ENCODE results near the gene CD248. TPM values are rescaled to one million over a fixed set of nuclear protein-coding genes. Genes with fewer than 3 reads are reported as not detected.
"Not testable (repeated sequence)": the region's sequence is repeated elsewhere in the genome, so short reads cannot be mapped to it uniquely, and the experiment has no call there.

Gene CD248
- total RNA-seq, 1 experiment from 2014 or later = 629 TPM

GRCh38 chr11:66317723-66318599 is 1.1 kb upstream of the CD248 start:
- DNase-seq (ENCODE audit: low read depth in 1 of 2, low spot score in 2 of 2) = peak; percentile 86 to 89
- Histone ChIP-seq H3K27ac (peak overlapping the region; percentile 94), H3K4me3 (peak overlapping the region; percentile 73), H3K9me3 (replicated peaks) (peaks cover 6% of the 10 kb centered on the region; the same call in 1 of the 2 replicates), H3K4me1 (replicated peaks) (peaks cover 62% of the 10 kb centered on the region), H3K36me3 (peaks cover 39% of the 10 kb centered on the region), H3K27me3 (replicated peaks) (no peaks in the 10 kb centered on the region)

- Histone ChIP-seq H3K27ac (peak overlapping the region; percentile 94), H3K36me3 (peaks cover 40% of the 10 kb centered on the region), H3K4me3 (peak overlapping the region; percentile 73), H3K9me3 (replicated peaks) (peaks cover 6% of the 10 kb centered on the region; the same call in 1 of the 2 replicates), H3K4me1 (replicated peaks) (peaks cover 64% of the 10 kb centered on the region), H3K27me3 (replicated peaks) (no peaks in the 10 kb centered on the region)
- peak; percentile 89 to 94 for DNase-seq (ENCODE audit: low read depth in 1 of 2, low spot score in 2 of 2)
Measured at GRCh38 chr11:66317322-66317722, 478 bp upstream of the CD248 start.

- H3K27ac ChIP-seq = peak overlapping the region; percentile 94
- no peaks in the 10 kb centered on the region for H3K27me3 ChIP-seq (replicated peaks)
- H3K4me1 ChIP-seq (replicated peaks) = peaks cover 73% of the 10 kb centered on the region
- peak; percentile 71 to 82 for DNase-seq (ENCODE audit: low read depth in 1 of 2, low spot score in 2 of 2)
- peak overlapping the region; percentile 73 for H3K4me3 ChIP-seq
- H3K36me3 ChIP-seq = peaks cover 50% of the 10 kb centered on the region
- H3K9me3 ChIP-seq (replicated peaks) = peaks cover 6% of the 10 kb centered on the region; the same call in 1 of the 2 replicates
Measured at GRCh38 chr11:66315921-66316811, 678 bp downstream of the CD248 start.

GRCh38 chr11:66315498-66315885 is 1.4 kb downstream of the CD248 start:
- Histone ChIP-seq H3K27ac (peak overlapping the region; percentile 94), H3K4me3 (peak overlapping the region; percentile 73), H3K9me3 (replicated peaks) (peaks cover 6% of the 10 kb centered on the region; the same call in 1 of the 2 replicates), H3K4me1 (replicated peaks) (peaks cover 73% of the 10 kb centered on the region), H3K36me3 (peaks cover 52% of the 10 kb centered on the region), H3K27me3 (replicated peaks) (no peaks in the 10 kb centered on the region)
- DNase-seq (ENCODE audit: low read depth in 1 of 2, low spot score in 2 of 2) = peak in 1 of 2 experiments; percentile 48

- Histone ChIP-seq H3K4me1 (replicated peaks) (peaks cover 73% of the 10 kb centered on the region), H3K27ac (peak overlapping the region; percentile 94), H3K36me3 (peaks cover 54% of the 10 kb centered on the region), H3K4me3 (peak overlapping the region; percentile 73), H3K9me3 (replicated peaks) (peaks cover 6% of the 10 kb centered on the region; the same call in 1 of the 2 replicates), H3K27me3 (replicated peaks) (no peaks in the 10 kb centered on the region)
- DNase-seq (ENCODE audit: low read depth in 1 of 2, low spot score in 2 of 2) = peak; percentile 50 to 62
Measured at GRCh38 chr11:66314561-66315497, 2.0 kb downstream of the CD248 start.

- peaks cover 70% of the 10 kb centered on the region for H3K4me1 ChIP-seq (replicated peaks)
- H3K4me3 ChIP-seq = peak overlapping the region; percentile 73
- peak overlapping the region; percentile 75 for H3K27ac ChIP-seq
- DNase-seq (ENCODE audit: low read depth in 1 of 2, low spot score in 2 of 2) = no peak
- peaks cover 54% of the 10 kb centered on the region for H3K36me3 ChIP-seq
- peaks cover 6% of the 10 kb centered on the region; the same call in 1 of the 2 replicates for H3K9me3 ChIP-seq (replicated peaks)
- no peaks in the 10 kb centered on the region for H3K27me3 ChIP-seq (replicated peaks)
Measured at GRCh38 chr11:66314186-66314501, 2.7 kb downstream of the CD248 start.

- no peaks in the 10 kb centered on the region for H3K27me3 ChIP-seq (replicated peaks)
- peak overlapping the region; percentile 73 for H3K4me3 ChIP-seq
- H3K9me3 ChIP-seq (replicated peaks) = peaks cover 6% of the 10 kb centered on the region; the same call in 1 of the 2 replicates
- H3K4me1 ChIP-seq (replicated peaks) = peaks cover 64% of the 10 kb centered on the region
- H3K27ac ChIP-seq = peak overlapping the region; percentile 75
- DNase-seq (ENCODE audit: low read depth in 1 of 2, low spot score in 2 of 2) = peak in 1 of 2 experiments; percentile 94
- H3K36me3 ChIP-seq = peaks cover 54% of the 10 kb centered on the region
Measured at GRCh38 chr11:66313321-66314185, 3.3 kb downstream of the CD248 start.

- Histone ChIP-seq H3K36me3 (peaks cover 54% of the 10 kb centered on the region), H3K4me1 (replicated peaks) (peaks cover 56% of the 10 kb centered on the region), H3K9me3 (replicated peaks) (peaks cover 6% of the 10 kb centered on the region; the same call in 1 of the 2 replicates), H3K27ac (peak overlapping the region; percentile 75), H3K4me3 (peak overlapping the region; percentile 73), H3K27me3 (replicated peaks) (no peaks in the 10 kb centered on the region)
- DNase-seq (ENCODE audit: low read depth in 1 of 2, low spot score in 2 of 2) = peak; percentile 100
Measured at GRCh38 chr11:66312549-66313320, 4.1 kb downstream of the CD248 start.

GRCh38 chr11:66311965-66312548 is 4.8 kb downstream of the CD248 start:
- Histone ChIP-seq H3K9me3 (replicated peaks) (peaks cover 6% of the 10 kb centered on the region; the same call in 1 of the 2 replicates), H3K27ac (peak overlapping the region; percentile 8), H3K36me3 (peaks cover 54% of the 10 kb centered on the region), H3K4me1 (replicated peaks) (peaks cover 49% of the 10 kb centered on the region), H3K4me3 (peak overlapping the region; percentile 24), H3K27me3 (replicated peaks) (no peaks in the 10 kb centered on the region)
- DNase-seq (ENCODE audit: low read depth in 1 of 2, low spot score in 2 of 2) = peak in 1 of 2 experiments; percentile 98

- DNase-seq (ENCODE audit: low read depth in 1 of 2, low spot score in 2 of 2) = no peak
- Histone ChIP-seq H3K27ac (no peak overlapping the region; the same call in 1 of the 2 replicates), H3K4me1 (replicated peaks) (peaks cover 45% of the 10 kb centered on the region), H3K36me3 (peaks cover 51% of the 10 kb centered on the region), H3K4me3 (peak overlapping the region; percentile 24), H3K9me3 (replicated peaks) (peaks cover 4% of the 10 kb centered on the region; the same call in 1 of the 2 replicates), H3K27me3 (replicated peaks) (no peaks in the 10 kb centered on the region)
Measured at GRCh38 chr11:66311470-66311964, 5.3 kb downstream of the CD248 start.

- Histone ChIP-seq H3K36me3 (peaks cover 45% of the 10 kb centered on the region), H3K4me1 (replicated peaks) (peaks cover 39% of the 10 kb centered on the region)
- H3K4me3 ChIP-seq; DNase-seq (ENCODE audit: low read depth in 1 of 2, low spot score in 2 of 2); H3K27me3 ChIP-seq (replicated peaks); H3K9me3 ChIP-seq (replicated peaks); H3K27ac ChIP-seq: not testable (repeated sequence)
Measured at GRCh38 chr11:66310803-66311440, 5.9 kb downstream of the CD248 start.
